Chondrocyte (in vitro differentiated cells): ENCODE data around the gene ATP8B1. TPM values are rescaled to one million over a fixed set of nuclear protein-coding genes. Genes with fewer than 3 reads are reported as not detected.
A peak's percentile ranks its signal among the peaks of the same experiment; 100 is the strongest.
"Not testable (repeated sequence)": the region's sequence is repeated elsewhere in the genome, so short reads cannot be mapped to it uniquely, and the experiment has no call there.

Experiments used
- DNase-seq: peaks from one replicate; pipeline ENCODE4 v3.0.0; 2021; ENCODE audit warnings: mixed read lengths, low spot score
- H3K27ac Mint-ChIP-seq: one replicate; pipeline ENCODE4 v1.8.0; 2021; ENCODE audit warnings: mild to moderate bottlenecking, moderate library complexity, mixed read lengths; ENCODE audit not compliant: unreplicated experiment
- H3K27me3 Mint-ChIP-seq: 2 replicates; pipeline ENCODE4 v1.8.0; 2021; ENCODE audit warnings: low read depth, mixed read lengths
- H3K36me3 Mint-ChIP-seq: 2 replicates; pipeline ENCODE4 v1.8.0; 2021; ENCODE audit warnings: low read depth, mixed read lengths
- H3K4me1 Mint-ChIP-seq: 2 replicates; pipeline ENCODE4 v1.8.0; 2021; ENCODE audit warnings: low read depth, mild to moderate bottlenecking, mixed read lengths
- H3K4me3 Mint-ChIP-seq: one replicate; pipeline ENCODE4 v1.8.0; 2021; ENCODE audit warnings: mild to moderate bottlenecking, moderate library complexity, mixed read lengths; ENCODE audit not compliant: unreplicated experiment
- H3K9me3 Mint-ChIP-seq: 2 replicates; pipeline ENCODE4 v1.8.0; 2021; ENCODE audit warnings: low read depth, mixed read lengths
- CTCF ChIP-seq: fragments of 200-600 bp; sonication (generic); IDR thresholded peaks from 2 replicates; pipeline ENCODE4 v1.5.0; 2021; ENCODE audit warnings: antibody characterized with exemption, mild to moderate bottlenecking, moderate library complexity
- total RNA-seq: library from RNA; stranded (reverse); gene quantifications from 3 replicates; pipeline ENCODE4 v1.2.1, GENCODE V29; 2021

Gene ATP8B1
- total RNA-seq, 1 donor from 2014 or later, result 35.4 TPM

- Mint-ChIP-seq H3K27ac (peak overlapping the region; percentile 87), H3K9me3 (peaks cover 4% of the 10 kb centered on the region), H3K4me1 (peaks cover 31% of the 10 kb centered on the region), H3K4me3 (no peak overlapping the region), H3K27me3 (no peaks in the 10 kb centered on the region), H3K36me3 (peaks cover 23% of the 10 kb centered on the region)
- DNase-seq, result no peak
- no peak for TF ChIP-seq CTCF
Observed at GRCh38 chr18:57727952-57728807, 74.9 kb downstream of the ATP8B1 start.

DNA sequence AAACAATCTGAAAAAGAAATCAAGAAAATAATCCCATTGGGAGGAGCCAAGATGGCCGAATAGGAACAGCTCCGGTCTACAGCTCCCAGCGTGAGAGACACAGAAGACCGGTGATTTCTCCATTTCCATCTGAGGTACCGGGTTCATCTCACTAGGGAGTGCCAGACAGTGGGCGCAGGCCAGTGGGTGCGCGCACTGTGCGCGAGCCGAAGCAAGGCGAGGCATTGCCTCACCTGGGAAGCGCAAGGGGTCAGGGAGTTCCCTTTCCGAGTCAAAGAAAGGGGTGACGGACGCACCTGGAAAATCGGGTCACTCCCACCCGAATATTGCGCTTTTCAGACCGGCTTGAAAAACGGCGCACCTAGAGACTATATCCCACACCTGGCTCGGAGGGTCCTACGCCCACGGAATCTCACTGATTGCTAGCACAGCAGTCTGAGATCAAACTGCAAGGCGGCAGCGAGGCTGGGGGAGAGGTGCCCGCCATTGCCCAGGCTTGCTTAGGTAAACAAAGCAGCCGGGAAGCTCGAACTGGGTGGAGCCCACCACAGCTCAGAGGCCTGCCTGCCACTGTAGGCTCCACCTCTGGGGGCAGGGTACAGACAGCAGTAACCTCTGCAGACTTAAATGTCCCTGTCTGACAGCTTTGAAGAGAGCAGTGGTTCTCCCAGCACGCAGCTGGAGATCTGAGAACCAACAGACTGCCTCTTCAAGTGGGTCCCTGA lies 83.7 kb downstream of the ATP8B1 start:
- DNase-seq, H3K27me3 Mint-ChIP-seq: not testable (repeated sequence)

GRCh38 chr18:57716549-57716948 lies 86.6 kb downstream of the ATP8B1 start:
- Mint-ChIP-seq H3K36me3 (peaks cover 12% of the 10 kb centered on the region), H3K4me1 (peaks cover 19% of the 10 kb centered on the region), H3K9me3 (peaks cover 8% of the 10 kb centered on the region), H3K27me3 (no peaks in the 10 kb centered on the region), H3K4me3 (no peak overlapping the region), H3K27ac (no peak overlapping the region)
- no peak for DNase-seq
- no peak for TF ChIP-seq CTCF

More for the DNA sequence above, 83.7 kb downstream of the ATP8B1 start:
- peaks cover 12% of the 10 kb centered on the region for H3K36me3 Mint-ChIP-seq
- not testable (repeated sequence) for H3K27ac Mint-ChIP-seq, H3K4me1 Mint-ChIP-seq, H3K9me3 Mint-ChIP-seq, H3K4me3 Mint-ChIP-seq

DNA sequence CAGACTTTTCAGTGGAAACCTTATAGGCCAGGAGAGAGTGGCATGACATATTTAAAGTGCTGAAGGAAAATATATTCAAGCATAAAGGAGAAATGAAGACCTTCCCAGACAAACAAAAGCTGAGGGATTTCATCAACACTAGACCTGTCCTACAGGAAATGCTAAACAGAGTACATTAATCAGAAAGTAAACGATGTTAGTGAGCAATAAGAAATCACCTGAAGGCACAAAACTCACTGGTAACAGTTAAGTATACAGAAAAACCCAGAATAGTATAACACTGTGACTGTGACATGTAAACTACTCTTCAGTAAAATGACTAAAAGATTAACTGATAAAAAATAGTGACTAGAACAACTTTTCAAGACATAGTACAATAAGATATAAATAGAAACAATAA lies 87.4 kb downstream of the ATP8B1 start:
- Mint-ChIP-seq H3K27ac (no peak overlapping the region), H3K27me3 (no peaks in the 10 kb centered on the region), H3K4me3 (no peak overlapping the region), H3K36me3 (peaks cover 12% of the 10 kb centered on the region), H3K9me3 (peaks cover 8% of the 10 kb centered on the region), H3K4me1 (peaks cover 26% of the 10 kb centered on the region)
- DNase-seq, result no peak
- TF ChIP-seq CTCF, result no peak

DNA sequence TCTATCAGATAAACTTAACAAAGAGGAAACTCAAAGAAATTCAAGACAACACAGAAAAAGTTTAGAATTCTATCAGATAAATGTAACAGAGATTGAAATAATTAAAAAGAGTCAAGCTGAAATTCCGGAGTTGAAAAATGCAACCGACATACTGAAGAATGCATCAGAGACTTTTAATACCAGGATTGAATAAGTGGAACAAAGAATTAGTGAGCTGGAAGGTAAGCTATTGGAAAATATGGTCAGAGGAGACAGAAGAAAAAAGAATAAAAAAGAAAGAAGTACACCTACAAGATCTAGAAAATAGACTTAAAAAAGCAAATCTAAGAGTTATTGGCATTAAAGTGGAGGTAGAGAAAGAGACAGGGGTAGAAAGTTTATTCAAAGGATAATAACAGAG lies 88.0 kb downstream of the ATP8B1 start:
- TF ChIP-seq CTCF, result no peak
- Mint-ChIP-seq H3K9me3 (peaks cover 8% of the 10 kb centered on the region), H3K4me3 (no peak overlapping the region), H3K27me3 (no peaks in the 10 kb centered on the region), H3K4me1 (peaks cover 26% of the 10 kb centered on the region), H3K36me3 (peaks cover 14% of the 10 kb centered on the region), H3K27ac (no peak overlapping the region)
- no peak for DNase-seq
